Vagina (tissue), 2 donors: Measurements from ENCODE around the gene RAB40C. TPM values are rescaled to one million over a fixed set of nuclear protein-coding genes. Genes with fewer than 3 reads are reported as not detected.

ENCODE experiments used
- DNase-seq, 2 donors: peaks; one replicate each; pipeline ENCODE4 v3.0.0-alpha.2; 2017; ENCODE audit errors: extremely low spot score in 2 of 2
- H3K27ac ChIP-seq: fragments of 200-600 bp; sonication (generic); one replicate; pipeline ENCODE4 v1.5.1; 2019
- H3K27me3 ChIP-seq: fragments of 200-600 bp; sonication (generic); one replicate; pipeline ENCODE4 v1.5.1; 2019
- H3K36me3 ChIP-seq, 2 donors: fragments of 200-600 bp; sonication (generic); one replicate each; pipeline ENCODE4 v1.5.1; 2017 to 2019
- H3K4me1 ChIP-seq: fragments of 200-600 bp; sonication (generic); one replicate; pipeline ENCODE4 v1.5.1; 2019
- H3K4me3 ChIP-seq, 2 donors: fragments of 200-600 bp; sonication (generic); 1 replicate in 1 of 2; 2 replicates in 1 of 2; pipeline ENCODE4 v1.5.1; 2016 to 2019
- H3K9me3 ChIP-seq: fragments of 200-600 bp; sonication (generic); one replicate; pipeline ENCODE4 v1.5.1; 2019
- POLR2A ChIP-seq, 2 donors: fragments of 450-650 bp; IDR thresholded peaks; one replicate each; pipeline ENCODE4 v1.6.1; 2017; ENCODE audit warnings: antibody characterized with exemption in 2 of 2, mild to moderate bottlenecking in 2 of 2, moderate library complexity in 2 of 2
- intact Hi-C: fragments of 100-400 bp; cut with DNase I; formaldehyde crosslinking; loops from one replicate; pipeline ENCODE4 v1.15.1; 2023
- microRNA-seq: library from miRNA; unstranded; fragments of <30 nt; microRNA quantifications from one replicate; pipeline ENCODE4, GENCODE V29; 2017; ENCODE audit warnings: borderline number of aligned reads, borderline replicate concordance
- small RNA-seq: library from RNA; depleted of rRNA; stranded (forward); fragments of <200 nt; gene quantifications from one replicate; pipeline ENCODE3, GENCODE V24; 2016
- total RNA-seq: library from RNA; depleted of rRNA; stranded (reverse); fragments of >200 nt; gene quantifications from one replicate; pipeline ENCODE4 v1.2.3, GENCODE V29; 2016

Gene RAB40C
- total RNA-seq, 1 donor from 2014 or later = 41.3 TPM

DNA sequence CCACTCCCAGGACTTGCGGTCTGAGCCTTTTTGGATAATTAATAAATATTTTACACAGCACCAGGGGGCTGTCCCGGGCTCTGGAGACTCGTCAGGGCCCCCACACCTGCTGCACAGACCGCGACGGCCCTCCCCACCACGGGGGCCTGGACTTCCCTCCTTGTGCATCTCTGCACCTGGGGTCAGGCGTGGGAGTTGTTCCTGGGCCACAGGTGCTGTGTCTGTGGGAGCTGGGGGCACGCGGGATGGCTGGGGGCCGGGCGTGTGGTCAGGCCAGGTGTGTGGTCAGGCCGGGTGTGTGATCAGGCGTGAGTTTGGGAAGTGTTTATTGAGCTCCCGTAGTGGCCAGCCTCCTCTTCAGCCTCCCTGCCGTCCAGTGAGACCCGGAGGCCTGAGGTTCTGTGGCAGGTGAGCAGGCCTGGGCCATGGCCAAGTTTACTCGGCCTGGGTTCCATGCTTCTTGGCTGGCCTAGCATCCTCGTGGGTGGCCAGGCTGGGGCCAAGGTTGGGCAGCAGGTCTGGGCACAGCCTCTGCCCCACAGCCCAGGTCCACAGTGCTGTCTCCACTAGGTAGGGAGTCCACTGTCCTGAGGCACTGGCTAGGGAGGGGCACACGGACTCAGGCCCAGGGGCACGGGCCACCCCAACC, 88.5 kb downstream of the RAB40C start:
- peaks cover 70% of the 10 kb centered on the region for H3K4me1 ChIP-seq
- no peak overlapping the region for H3K4me3 ChIP-seq
- H3K27me3 ChIP-seq = no peaks in the 10 kb centered on the region
- intact Hi-C loops = no loop called here
- H3K9me3 ChIP-seq = no peaks in the 10 kb centered on the region
- DNase-seq = no peak
- no peak overlapping the region for H3K27ac ChIP-seq
- no peak for TF ChIP-seq POLR2A (IDR thresholded peaks at IDR 0.05)
- peaks cover 0 to 20% of the 10 kb centered on the region in 2 donors for H3K36me3 ChIP-seq

Small RNAs within 50 kb of the gene (microRNA-seq; reads per million reads assigned to microRNA genes)
- gene MIR3176 = 1.9 reads per million

Small RNAs within 50 kb of the gene (small RNA-seq; reads per million reads assigned to genes)
- gene MIR3176 (not detected), gene Z98883.1 (not detected)

Other genes starting within 250 kb of the RAB40C start
- 16.9 TPM for gene AXIN1, start 237.3 kb upstream of the RAB40C start, total RNA-seq
- 96.5 TPM for gene MRPL28, start 219.5 kb upstream of the RAB40C start, total RNA-seq
- gene PGAP6, start 208.1 kb upstream of the RAB40C start, total RNA-seq = 38.3 TPM
- 88.6 TPM for gene NME4, start 192.9 kb upstream of the RAB40C start, total RNA-seq
- gene DECR2, start 188.2 kb upstream of the RAB40C start, total RNA-seq = 17.9 TPM
- 36.6 TPM for gene RAB11FIP3, start 164.4 kb upstream of the RAB40C start, total RNA-seq
- 38.3 TPM for gene CAPN15, start 62.4 kb upstream of the RAB40C start, total RNA-seq
- gene PRR35, start 29.7 kb upstream of the RAB40C start, total RNA-seq = not detected
- gene NHLRC4, start 23.1 kb upstream of the RAB40C start, total RNA-seq = 0.74 TPM
- gene PIGQ, start 20.1 kb upstream of the RAB40C start, total RNA-seq = 26.0 TPM
- gene WFIKKN1, start 40.9 kb downstream of the RAB40C start, total RNA-seq = 3.2 TPM
- 187 TPM for gene METTL26, start 46.2 kb downstream of the RAB40C start, total RNA-seq
- gene MCRIP2, start 51.8 kb downstream of the RAB40C start, total RNA-seq = 27.0 TPM
- gene WDR90, start 59.3 kb downstream of the RAB40C start, total RNA-seq = 34.9 TPM
- gene RHOT2, start 78.1 kb downstream of the RAB40C start, total RNA-seq = 91.1 TPM
- 1.7 TPM for gene RHBDL1, start 85.6 kb downstream of the RAB40C start, total RNA-seq
- 124 TPM for gene STUB1, start 90.3 kb downstream of the RAB40C start, total RNA-seq
- gene JMJD8, start 94.3 kb downstream of the RAB40C start, total RNA-seq = 62.9 TPM
- 12.3 TPM for gene WDR24, start 100.3 kb downstream of the RAB40C start, total RNA-seq
- 4.4 TPM for gene FBXL16, start 115.7 kb downstream of the RAB40C start, total RNA-seq
- 32.2 TPM for gene METRN, start 125.1 kb downstream of the RAB40C start, total RNA-seq
- gene ANTKMT, start 131.1 kb downstream of the RAB40C start, total RNA-seq = 26.0 TPM
- 7.6 TPM for gene CCDC78, start 136.4 kb downstream of the RAB40C start, total RNA-seq
- gene HAGHL, start 137.0 kb downstream of the RAB40C start, total RNA-seq = 5.2 TPM
- gene CIAO3, start 150.9 kb downstream of the RAB40C start, total RNA-seq = 32.7 TPM
- gene MSLN, start 170.7 kb downstream of the RAB40C start, total RNA-seq = not detected
- gene RPUSD1, start 198.3 kb downstream of the RAB40C start, total RNA-seq = 17.2 TPM
- 4.9 TPM for gene CHTF18, start 198.6 kb downstream of the RAB40C start, total RNA-seq
- gene GNG13, start 210.7 kb downstream of the RAB40C start, total RNA-seq = not detected